OCI-LY7 (cell line): ENCODE measurements around the gene TSPAN5. TPM values are rescaled to one million over a fixed set of nuclear protein-coding genes. Genes with fewer than 3 reads are reported as not detected.

Source experiments
- BruUV-seq: library from RNA; stranded (reverse); fragments of 400-500 nt; replicated peaks from 2 replicates; lab custom pipeline; 2021; lab: Mats Ljungman, UMichigan
- CTCF ChIA-PET: fragments of 300-600 bp; sonication (Branson Sonifier 250); formaldehyde crosslinking; loops from one replicate; lab custom pipeline; 2022; ENCODE audit warnings: antibody characterized with exemption; ENCODE audit not compliant: unreplicated experiment; lab: Charles Lee
- POLR2A ChIA-PET: fragments of 300-600 bp; sonication (Branson Sonifier 250); formaldehyde crosslinking; loops from one replicate; lab custom pipeline; 2022; ENCODE audit warnings: antibody characterized with exemption; lab: Charles Lee
- DNase-seq: peaks from one replicate; pipeline ENCODE4 v3.0.0-alpha.2; 2015; ENCODE audit warnings: low spot score
- H2AFZ ChIP-seq: fragments of 200-600 bp; sonication (generic), shearing (Covaris generic); 2 replicates; pipeline ENCODE4 v1.6.1; 2014; ENCODE audit warnings: mild to moderate bottlenecking, antibody characterized with exemption, low read length, moderate library complexity
- H3K27ac ChIP-seq: fragments of 200-600 bp; sonication (generic); 2 replicates; pipeline ENCODE4 v1.5.1; 2014; ENCODE audit warnings: mixed run types, low read depth, mild to moderate bottlenecking, moderate library complexity, low read length, inconsistent platforms; ENCODE audit not compliant: poor library complexity, severe bottlenecking
- H3K36me3 ChIP-seq: fragments of 200-600 bp; sonication (generic); 2 replicates; pipeline ENCODE4 v1.6.1; 2014; ENCODE audit warnings: mild to moderate bottlenecking, antibody characterized with exemption, low read length, moderate library complexity, mixed read lengths; ENCODE audit not compliant: insufficient read depth
- H3K4me1 ChIP-seq: fragments of 200-600 bp; sonication (generic); 2 replicates; pipeline ENCODE4 v1.5.1; 2014; ENCODE audit warnings: mild to moderate bottlenecking, low read length; ENCODE audit not compliant: insufficient read depth, poor library complexity, severe bottlenecking
- H3K4me2 ChIP-seq: fragments of 200-600 bp; sonication (generic); 2 replicates; pipeline ENCODE4 v1.6.1; 2014; ENCODE audit warnings: mild to moderate bottlenecking, low read length
- H3K4me3 ChIP-seq: fragments of 200-600 bp; sonication (generic); 2 replicates; pipeline ENCODE4 v1.5.1; 2014; ENCODE audit warnings: mild to moderate bottlenecking, low read depth, low read length; ENCODE audit not compliant: poor library complexity, severe bottlenecking
- H3K79me2 ChIP-seq: fragments of 200-600 bp; sonication (generic); 2 replicates; pipeline ENCODE4 v1.6.1; 2016; ENCODE audit warnings: low read depth, mild to moderate bottlenecking, low read length, moderate library complexity, mixed read lengths; ENCODE audit not compliant: insufficient read depth
- H3K9me2 ChIP-seq: fragments of 200-600 bp; sonication (generic); 2 replicates; pipeline ENCODE4 v1.6.1; 2016; ENCODE audit warnings: mild to moderate bottlenecking, low read length, mixed read lengths; ENCODE audit not compliant: insufficient read depth
- H3K9me3 ChIP-seq: fragments of 200-600 bp; sonication (generic); 2 replicates; pipeline ENCODE4 v1.6.1; 2014; ENCODE audit warnings: mild to moderate bottlenecking, mixed run types, low read length, mixed read lengths
- H4K20me1 ChIP-seq: fragments of 200-600 bp; sonication (generic); 2 replicates; pipeline ENCODE4 v1.6.1; 2014; ENCODE audit warnings: mild to moderate bottlenecking, antibody characterized with exemption, low read length, moderate library complexity, mixed read lengths; ENCODE audit not compliant: insufficient read depth
- CTCF ChIP-seq: fragments of 200-600 bp; sonication (generic); conservative IDR thresholded peaks from 2 replicates; pipeline ENCODE4 v1.5.1; 2014; ENCODE audit warnings: mild to moderate bottlenecking, antibody characterized with exemption, low read length, moderate library complexity, mixed read lengths
- EZH2phosphoT487 ChIP-seq: fragments of 200-600 bp; sonication (generic); IDR thresholded peaks from 2 replicates; pipeline ENCODE4 v1.6.1; 2018; ENCODE audit warnings: low read depth, borderline replicate concordance, mild to moderate bottlenecking, mixed run types, antibody characterized with exemption, low read length, moderate library complexity, mixed read lengths
- intact Hi-C: fragments of 100-400 bp; cut with micrococcal nuclease; formaldehyde crosslinking; loops from one replicate; pipeline ENCODE4 v1.10.0; 2022; ENCODE audit not compliant: unreplicated experiment
- total RNA-seq, 2 experiments: library from RNA; depleted of rRNA in 1 of 2; stranded (reverse); fragments of >200 nt in 1 of 2; shearing (Covaris generic) in 1 of 2; gene quantifications; 2 replicates each; pipeline ENCODE4 v1.2.3, GENCODE V29; 2014 to 2022

TSPAN5 gene
- total RNA-seq, 2 experiments from 2014 or later = not detected

GRCh38 chr4:98519268-98519977 is 139.0 kb downstream of the TSPAN5 start:
- Histone ChIP-seq H3K9me2 (no peaks in the 10 kb centered on the region), H3K27ac (no peak overlapping the region), H3K4me3 (no peak overlapping the region), H3K4me1 (peaks cover 9% of the 10 kb centered on the region), H2AFZ (no peak overlapping the region), H3K9me3 (no peaks in the 10 kb centered on the region), H4K20me1 (no peaks in the 10 kb centered on the region), H3K36me3 (no peaks in the 10 kb centered on the region), H3K79me2 (no peaks in the 10 kb centered on the region), H3K4me2 (no peak overlapping the region)
- CTCF ChIA-PET = no interaction called here
- no peak for DNase-seq
- POLR2A ChIA-PET = interaction anchor here (0.5 to 0.6 kb wide), 2 partner anchors 237 to 1411 kb away, joined by 3 read pairs; no protein-coding TSS in a partner anchor
- intact Hi-C loops = no loop called here
- BruUV-seq = no TSS peak
- TF ChIP-seq CTCF (no peak), EZH2phosphoT487 (no peak)

GRCh38 chr4:98518559-98519267 is 139.7 kb downstream of the TSPAN5 start:
- Histone ChIP-seq H3K36me3 (no peaks in the 10 kb centered on the region), H2AFZ (peak overlapping the region; percentile 43), H3K9me2 (no peaks in the 10 kb centered on the region), H3K4me3 (no peak overlapping the region), H3K9me3 (no peaks in the 10 kb centered on the region), H3K79me2 (no peaks in the 10 kb centered on the region), H4K20me1 (no peaks in the 10 kb centered on the region), H3K4me2 (peak overlapping the region; percentile 18), H3K4me1 (peaks cover 9% of the 10 kb centered on the region), H3K27ac (no peak overlapping the region)
- BruUV-seq = no TSS peak
- ChIA-PET CTCF (no interaction called here), POLR2A (interaction anchor here (0.6 to 0.8 kb wide), 4 partner anchors 9 to 1411 kb away, joined by 3 to 5 read pairs (median 4); no protein-coding TSS in a partner anchor)
- no peak for TF ChIP-seq EZH2phosphoT487
- TF ChIP-seq CTCF = no peak
- intact Hi-C loops = no loop called here
- peak; percentile 22 for DNase-seq
